Measurements from ENCODE around the gene SLC25A22.

DNA sequence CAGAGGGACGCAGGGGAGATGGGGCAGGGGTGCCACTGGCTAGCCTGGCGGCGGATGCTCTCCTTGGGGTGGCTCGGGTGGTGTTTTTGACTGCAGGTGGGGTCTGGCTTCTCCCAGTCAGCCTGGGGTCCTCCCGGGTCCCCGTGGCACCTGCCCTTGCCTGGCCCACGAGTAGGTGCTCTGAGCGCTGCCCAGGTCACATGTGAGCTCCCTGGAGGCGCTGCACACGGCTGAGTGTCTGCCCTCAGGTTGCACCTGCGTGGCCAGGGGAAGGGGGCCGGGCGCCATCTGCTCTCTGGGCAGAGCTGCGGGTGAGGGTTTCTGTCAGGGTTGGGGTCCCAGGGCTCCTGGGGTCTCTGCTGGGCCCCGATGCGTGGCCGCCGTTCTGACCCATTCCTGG, 49.8 kb upstream of the SLC25A22 start:
- TF ChIP-seq, protein P1, sequence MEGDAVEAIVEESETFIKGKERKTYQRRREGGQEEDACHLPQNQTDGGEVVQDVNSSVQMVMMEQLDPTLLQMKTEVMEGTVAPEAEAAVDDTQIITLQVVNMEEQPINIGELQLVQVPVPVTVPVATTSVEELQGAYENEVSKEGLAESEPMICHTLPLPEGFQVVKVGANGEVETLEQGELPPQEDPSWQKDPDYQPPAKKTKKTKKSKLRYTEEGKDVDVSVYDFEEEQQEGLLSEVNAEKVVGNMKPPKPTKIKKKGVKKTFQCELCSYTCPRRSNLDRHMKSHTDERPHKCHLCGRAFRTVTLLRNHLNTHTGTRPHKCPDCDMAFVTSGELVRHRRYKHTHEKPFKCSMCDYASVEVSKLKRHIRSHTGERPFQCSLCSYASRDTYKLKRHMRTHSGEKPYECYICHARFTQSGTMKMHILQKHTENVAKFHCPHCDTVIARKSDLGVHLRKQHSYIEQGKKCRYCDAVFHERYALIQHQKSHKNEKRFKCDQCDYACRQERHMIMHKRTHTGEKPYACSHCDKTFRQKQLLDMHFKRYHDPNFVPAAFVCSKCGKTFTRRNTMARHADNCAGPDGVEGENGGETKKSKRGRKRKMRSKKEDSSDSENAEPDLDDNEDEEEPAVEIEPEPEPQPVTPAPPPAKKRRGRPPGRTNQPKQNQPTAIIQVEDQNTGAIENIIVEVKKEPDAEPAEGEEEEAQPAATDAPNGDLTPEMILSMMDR (IDR thresholded peaks at IDR 0.05): no peak
- no peak for TF ChIP-seq POLR2AphosphoS5 (IDR thresholded peaks at IDR 0.05)
